Right lobe of liver (tissue), 4 donors: ENCODE measurements around the gene SASH1.

Experiments
- CTCF ChIP-seq, 4 donors: fragments of 200-600 bp in 3 of 4; fragments of 450-650 bp in 1 of 4; IDR thresholded peaks; one replicate each; pipeline versions ENCODE4 v1.5.1 to v1.8.0; 2016 to 2022; ENCODE audit warnings: antibody characterized with exemption in 4 of 4, mild to moderate bottlenecking in 2 of 4
- POLR2A ChIP-seq: fragments of 450-650 bp; IDR thresholded peaks from one replicate; pipeline ENCODE4 v1.6.1; 2017; ENCODE audit warnings: antibody characterized with exemption, mild to moderate bottlenecking
- donor health status: DM: no; HTN: no; CAD: no.
- donor health status: DM: no; HTN: no; CAD: no.
- donor health status: DM: no; HTN: yes; CAD: no.

DNA sequence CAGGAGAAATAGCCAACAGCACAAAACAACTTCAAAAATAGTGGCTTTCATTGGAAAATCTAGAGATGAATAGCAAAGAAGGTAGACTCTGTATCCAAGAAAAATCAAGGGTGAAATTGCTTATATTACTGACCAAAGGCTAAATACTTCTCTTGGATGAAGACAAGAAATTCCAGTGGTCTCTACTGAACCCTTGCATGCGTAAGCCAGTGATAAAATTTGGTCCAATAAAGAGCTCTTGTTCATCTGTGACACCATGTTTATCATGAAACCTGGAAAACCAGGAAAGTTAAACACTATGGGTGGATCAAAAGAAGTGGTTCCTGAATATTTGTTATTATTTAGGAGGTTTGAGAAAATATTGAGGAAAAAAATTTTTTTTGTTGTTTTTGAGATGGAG lies 25.6 kb upstream of the SASH1 start:
- TF ChIP-seq CTCF (IDR thresholded peaks at IDR 0.05) (no peak), POLR2A (no peak)
